OCI-LY1 (cell line): ENCODE results near the gene HPS1.

ENCODE experiments used
- CTCF ChIP-seq: fragments of 200-600 bp; sonication (generic), shearing (Covaris generic); IDR thresholded peaks from 2 replicates; pipeline ENCODE4 v1.5.1; 2017; ENCODE audit warnings: mild to moderate bottlenecking, antibody characterized with exemption, low read length, moderate library complexity, mixed read lengths
- EZH2 ChIP-seq: fragments of 200-600 bp; sonication (generic), shearing (Covaris generic); IDR thresholded peaks from 2 replicates; pipeline ENCODE4 v1.8.0; 2017; ENCODE audit warnings: borderline replicate concordance, mixed run types, mild to moderate bottlenecking, antibody characterized with exemption, low read length, moderate library complexity, mixed read lengths

- TF ChIP-seq CTCF (no peak), EZH2 (no peak)
These were observed 3.9 kb upstream of the HPS1 start for GRCh38 chr10:98450618-98451017.
